K562 (cell line): ENCODE results near the gene FKBP1B. TPM values are rescaled to one million over a fixed set of nuclear protein-coding genes. Genes with fewer than 3 reads are reported as not detected.

Experiments
- ATAC-seq: fragments of 200-7000 bp; cut with Tn5 transposase; 3 replicates; pipeline ENCODE4 v1.9.1; 2020; ENCODE audit warnings: moderate library complexity
- BruUV-seq: library from RNA; stranded (reverse); fragments of 400-500 nt; replicated peaks from 2 replicates; lab custom pipeline; 2021; lab: Mats Ljungman, UMichigan
- CTCF ChIA-PET: fragments of 300-600 bp; formaldehyde crosslinking; extraction: SDS; loops from one replicate; lab custom pipeline; 2021; ENCODE audit warnings: low intra/inter-chr PET ratio; lab: Yijun Ruan, JAX
- POLR2A ChIA-PET: fragments of 300-600, 350-650 bp; sonication (Branson Sonifier 250); formaldehyde crosslinking; extraction: SDS; loops from one replicate; lab custom pipeline; 2021; ENCODE audit warnings: antibody characterized with exemption, inconsistent platforms; lab: Yijun Ruan, JAX
- DNase-seq, 4 experiments: peaks; one replicate each; pipeline versions ENCODE4 v3.0.0 to v3.0.0-alpha.2; 2011 to 2018; ENCODE audit warnings: low spot score in 3 of 4, mixed read lengths in 3 of 4; ENCODE audit errors: extremely low read depth in 1 of 4
- FAIRE-seq: peaks from 2 replicates; lab custom pipeline; 2011; peaks lifted over from hg19 to GRCh38; lab: Jason Lieb, UNC
- H2AFZ ChIP-seq: 2 replicates; pipeline ENCODE4 v1.6.0; 2011; ENCODE audit warnings: low read depth, low read length, control low read depth, inconsistent platforms
- H3K27ac ChIP-seq: fragments of 200-600 bp; 3 replicates; pipeline ENCODE4 v1.8.0; 2011; ENCODE audit warnings: low read depth, mild to moderate bottlenecking, control low read depth, inconsistent platforms, low read length, moderate library complexity, mixed read lengths; ENCODE audit errors: extremely low read depth
- H3K27me3 ChIP-seq, 2 experiments: fragments of 300-600 bp in 1 of 2; 2 replicates in 1 of 2; 3 replicates in 1 of 2; pipeline versions ENCODE4 v1.6.0 to v1.8.0; 2011; ENCODE audit warnings: inconsistent platforms in 2 of 2, low read length in 2 of 2, mild to moderate bottlenecking in 1 of 2, mixed read lengths in 1 of 2, moderate library complexity in 1 of 2; ENCODE audit not compliant: control insufficient read depth in 2 of 2, insufficient read depth in 2 of 2
- H3K36me3 ChIP-seq: fragments of 300-600 bp; 3 replicates; pipeline ENCODE4 v1.8.0; 2011; ENCODE audit warnings: mild to moderate bottlenecking, low read length, inconsistent platforms; ENCODE audit not compliant: control insufficient read depth, insufficient read depth
- H3K4me1 ChIP-seq, 2 experiments: fragments of 200-600 bp in 1 of 2; replicated peaks in 1 of 2; 2 replicates in 1 of 2; 3 replicates in 1 of 2; pipeline versions ENCODE4 v1.5.1 to v1.8.0; 2011; ENCODE audit warnings: inconsistent platforms in 2 of 2, low read length in 2 of 2, mild to moderate bottlenecking in 1 of 2, mixed read lengths in 1 of 2, moderate library complexity in 1 of 2; ENCODE audit not compliant: control insufficient read depth in 2 of 2, insufficient read depth in 2 of 2
- H3K4me2 ChIP-seq: 2 replicates; pipeline ENCODE4 v1.6.1; 2011; ENCODE audit warnings: low read length, control low read depth, inconsistent platforms, mixed read lengths; ENCODE audit not compliant: insufficient read depth
- H3K4me3 ChIP-seq: fragments of 200-600 bp; sonication (generic), shearing (Covaris generic); 2 replicates; pipeline ENCODE4 v1.5.1; 2016; ENCODE audit warnings: control low read depth, inconsistent platforms
- H3K79me2 ChIP-seq: fragments of 200-600 bp; 3 replicates; pipeline ENCODE4 v1.8.0; 2011; ENCODE audit warnings: low read length, inconsistent platforms; ENCODE audit not compliant: control insufficient read depth, insufficient read depth
- H3K9ac ChIP-seq, 2 experiments: 2 replicates each; pipeline versions ENCODE4 v1.6.0 to v1.6.1; 2011; ENCODE audit warnings: low read depth in 2 of 2, low read length in 2 of 2, control low read depth in 1 of 2, inconsistent platforms in 1 of 2, mild to moderate bottlenecking in 1 of 2, mixed read lengths in 1 of 2; ENCODE audit not compliant: insufficient read depth in 1 of 2
- H3K9me1 ChIP-seq: one replicate; pipeline ENCODE4 v1.6.0; 2011; ENCODE audit warnings: inconsistent platforms, mild to moderate bottlenecking, low read length, moderate library complexity; ENCODE audit not compliant: control insufficient read depth, insufficient read depth
- H3K9me3 ChIP-seq: replicated peaks from 2 replicates; pipeline ENCODE4 v1.5.1; 2011; ENCODE audit warnings: low read depth, low read length, inconsistent platforms; ENCODE audit not compliant: control insufficient read depth, insufficient read depth
- H4K20me1 ChIP-seq: replicated peaks from 2 replicates; pipeline ENCODE4 v1.6.1; 2011; ENCODE audit warnings: low read length, inconsistent platforms, mixed read lengths; ENCODE audit not compliant: control insufficient read depth, insufficient read depth
- CHD4 ChIP-seq: fragments of 200-600 bp; sonication (generic); IDR thresholded peaks from 3 replicates; pipeline ENCODE4 v1.6.1; 2012; ENCODE audit warnings: low read depth, mild to moderate bottlenecking, mixed read lengths, low read length, inconsistent platforms; ENCODE audit not compliant: insufficient read depth, insufficient replicate concordance, poor library complexity, severe bottlenecking
- HDAC3 ChIP-seq: fragments of 450-650 bp; IDR thresholded peaks from 2 replicates; pipeline ENCODE4 v1.6.1; 2018; ENCODE audit warnings: borderline replicate concordance, mild to moderate bottlenecking, moderate library complexity; ENCODE audit not compliant: partially characterized antibody
- ILK ChIP-seq: fragments of 450-650 bp; IDR thresholded peaks from 2 replicates; pipeline ENCODE4 v1.6.1; 2016; ENCODE audit warnings: missing genetic modification characterization, low read depth, mild to moderate bottlenecking, missing compliant biosample characterization, moderate library complexity, borderline replicate concordance
- MYNN ChIP-seq, 2 experiments: sonication (generic); formaldehyde crosslinking in 1 of 2; IDR thresholded peaks; 2 replicates each; pipeline versions ENCODE4 v1.5.0 to v1.6.1; 2016 to 2020; ENCODE audit warnings: antibody characterized with exemption in 1 of 2, missing genetic modification reagents in 1 of 2
- NFIC ChIP-seq: fragments of 450-650 bp; IDR thresholded peaks from 2 replicates; pipeline ENCODE4 v1.6.1; 2017; ENCODE audit warnings: mild to moderate bottlenecking, inconsistent platforms
- POLR2G ChIP-seq: fragments of 200-400 bp; formaldehyde crosslinking; IDR thresholded peaks from 2 replicates; pipeline ENCODE4 v1.6.1; 2017; ENCODE audit warnings: low read depth, mild to moderate bottlenecking, antibody characterized with exemption, low read length, moderate library complexity
- RBM15 ChIP-seq: fragments of 200-400 bp; formaldehyde crosslinking; IDR thresholded peaks from 2 replicates; pipeline ENCODE4 v1.6.1; 2018; ENCODE audit warnings: mild to moderate bottlenecking, low read length, moderate library complexity; ENCODE audit not compliant: insufficient read depth
- ZBTB33 ChIP-seq: sonication (generic); formaldehyde crosslinking; IDR thresholded peaks from 2 replicates; pipeline ENCODE4 v1.8.1; 2023; ENCODE audit warnings: mild to moderate bottlenecking, missing genetic modification reagents
- ZNF668 ChIP-seq: fragments of 250-450 bp; sonication (Bioruptor Pico); IDR thresholded peaks from 2 replicates; pipeline ENCODE4 v1.8.0; 2022; ENCODE audit warnings: mild to moderate bottlenecking, inconsistent platforms
- WGBS: fragments of 100-300 bp; shearing (Covaris generic); methylation state at CpG from one replicate; pipeline ENCODE4 v1.1.6; 2016; ENCODE audit warnings: low coverage, mixed read lengths; ENCODE audit not compliant: insufficient coverage; ENCODE audit errors: missing lambda C conversion rate; 5-methylcytosine and 5-hydroxymethylcytosine counted together
- in situ Hi-C: fragments of 300-500 bp; cut with MboI; formaldehyde crosslinking; loops from 4 replicates; pipeline ENCODE4 v1.15.0; 2018; ENCODE audit warnings: inconsistent platforms, mixed read lengths
- intact Hi-C: fragments of 100-400 bp; cut with micrococcal nuclease; formaldehyde crosslinking; loops from 2 replicates; pipeline ENCODE4 v1.14.2; 2022
- polyA plus RNA-seq, 8 experiments: library from polyadenylated mRNA; depleted of rRNA in 4 of 8; stranded (reverse) in 5 of 8; unstranded in 3 of 8; fragments of >200 nt; fragmentation: Nextera tagmentation in 2 of 8; fragmentation: Illumina TruSeq in 1 of 8; extraction: Ambion mirVana in 2 of 8; extraction: Trizol in 1 of 8; gene quantifications; 2 replicates each; pipeline versions ENCODE4 v1.2.1 to v1.2.3, GENCODE V29; 2011 to 2014; ENCODE audit warnings: inconsistent platforms in 1 of 8, missing spikeins in 1 of 8
- total RNA-seq, 7 experiments: library from RNA; depleted of rRNA in 6 of 7; stranded (reverse); fragments of >200 nt in 6 of 7; fragmentation: Illumina TruSeq in 2 of 7; extraction: Trizol in 2 of 7; gene quantifications; 2 replicates each; pipeline versions ENCODE4 v1.2.1 to v1.2.3, GENCODE V29; 2011 to 2021; ENCODE audit warnings: low replicate concordance in 1 of 7

FKBP1B gene
- total and polyA plus RNA-seq, 9 of the 15 experiments (the other 6 are each of a cell fraction or from before 2014, with no cell fraction given) = 0.58 to 9.4 (median 1.6) TPM

- no peaks in the 10 kb centered on the region for H3K27me3 ChIP-seq
- FAIRE-seq = no peak
- H3K36me3 ChIP-seq = peaks cover 24% of the 10 kb centered on the region
- no peaks in the 10 kb centered on the region for H3K9me1 ChIP-seq
- H3K9me3 ChIP-seq = no peaks in the 10 kb centered on the region
- in situ Hi-C loops (no loop called here), intact Hi-C loops (loop anchor here (10.0 kb wide), 1 partner anchor 193 kb away; no protein-coding TSS in a partner anchor)
- H3K9ac ChIP-seq = no peak overlapping the region
- H3K27ac ChIP-seq = no peak overlapping the region
- no peak overlapping the region for H3K4me2 ChIP-seq
- no TSS peak for BruUV-seq
- H3K4me3 ChIP-seq = no peak overlapping the region
- ChIA-PET POLR2A (no interaction called here), CTCF (no interaction called here)
- no peak for DNase-seq
- ATAC-seq = no peak
- H2AFZ ChIP-seq = no peak overlapping the region
- H3K4me1 ChIP-seq = peaks cover 12 to 40% of the 10 kb centered on the region in 2 experiments; a peak in 4 of 5 replicates
- H4K20me1 ChIP-seq = peaks cover 6% of the 10 kb centered on the region
- 92% methylated on average over 8 of the region's 9 CpGs for WGBS
- H3K79me2 ChIP-seq = peaks cover 7% of the 10 kb centered on the region
- TF ChIP-seq POLR2G (peak; percentile 45; the same call in 1 of the 2 replicates), RBM15 (no peak), CHD4 (no peak)
Measured at GRCh38 chr2:24018241-24018640, 31.3 kb upstream of the FKBP1B start.

GRCh38 chr2:24019729-24020128, 29.8 kb upstream of the FKBP1B start:
- in situ Hi-C loops (no loop called here), intact Hi-C loops (loop anchor here (5.0 to 10.0 kb wide), 2 partner anchors 43 to 195 kb away; no protein-coding TSS in a partner anchor)
- Histone ChIP-seq H3K4me1 (peaks cover 9 to 43% of the 10 kb centered on the region in 2 experiments; a peak in 4 of 5 replicates), H3K9me1 (peaks cover 3% of the 10 kb centered on the region), H3K9me3 (no peaks in the 10 kb centered on the region), H2AFZ (no peak overlapping the region), H4K20me1 (peaks cover 14% of the 10 kb centered on the region), H3K4me3 (no peak overlapping the region), H3K9ac (no peak overlapping the region), H3K27ac (no peak overlapping the region), H3K4me2 (no peak overlapping the region), H3K36me3 (peaks cover 29% of the 10 kb centered on the region), H3K27me3 (no peaks in the 10 kb centered on the region), H3K79me2 (no peaks in the 10 kb centered on the region)
- no peak for ATAC-seq
- POLR2A ChIA-PET = interaction anchor here (1.4 kb wide), 1 partner anchor 10 kb away, joined by 3 read pairs; the partner anchor contains the start of gene MFSD2B
- no peak for TF ChIP-seq ZBTB33 (CRISPR knock-in tag)
- no peak for TF ChIP-seq ZNF668 (CRISPR knock-in tag)
- TF ChIP-seq NFIC = peak; percentile 50
- TF ChIP-seq POLR2G = peak; percentile 40; the same call in 1 of the 2 replicates
- 0 out of 2 replicates have a peak, but pooled peaks have one; percentile 20 for TF ChIP-seq MYNN (IDR thresholded peaks at IDR 0.05)
- no peak for TF ChIP-seq MYNN (CRISPR knock-in tag; IDR thresholded peaks at IDR 0.05)
- TF ChIP-seq HDAC3 = no peak
- no peak for TF ChIP-seq ILK (tag)
- no peak for FAIRE-seq
- no TSS peak for BruUV-seq
- CTCF ChIA-PET = no interaction called here
- no peak for DNase-seq
- 79% methylated on average over 5 of the region's 5 CpGs for WGBS
